Upper lobe of left lung (tissue), 4 donors: Measurements from ENCODE around the gene UBE2K.

Source experiments
- CTCF ChIP-seq, 6 experiments: fragments of 450-650 bp in 4 of 6; fragments of 200-600 bp in 2 of 6; sonication (generic) in 2 of 6; IDR thresholded peaks; one replicate each; pipeline ENCODE4 v1.5.1; 2016 to 2019; ENCODE audit warnings: antibody characterized with exemption in 6 of 6
- EP300 ChIP-seq, 4 donors: sonication (generic); formaldehyde crosslinking; IDR thresholded peaks; one replicate each; pipeline ENCODE4 v1.5.1; 2017; ENCODE audit warnings: antibody characterized with exemption in 4 of 4, control low read depth in 2 of 4
- POLR2A ChIP-seq, 4 donors: fragments of 450-650 bp; IDR thresholded peaks; one replicate each; pipeline ENCODE4 v1.5.1; 2016 to 2017; ENCODE audit warnings: antibody characterized with exemption in 4 of 4, mild to moderate bottlenecking in 2 of 4
- POLR2AphosphoS5 ChIP-seq, 2 donors: sonication (generic); formaldehyde crosslinking; IDR thresholded peaks; one replicate each; pipeline ENCODE4 v1.5.1; 2017; ENCODE audit warnings: antibody characterized with exemption in 2 of 2

- TF ChIP-seq POLR2AphosphoS5 (IDR thresholded peaks at IDR 0.05) (no peak), CTCF (IDR thresholded peaks at IDR 0.05) (no peak), POLR2A (IDR thresholded peaks at IDR 0.05) (no peak), EP300 (IDR thresholded peaks at IDR 0.05) (no peak)
These were observed 127.2 kb downstream of the UBE2K start for GRCh38 chr4:39825090-39825489.
